Liver (tissue), 9 donors: Measurements from ENCODE around the gene FKRP. TPM values are rescaled to one million over a fixed set of nuclear protein-coding genes. Genes with fewer than 3 reads are reported as not detected.

Source experiments
- DNase-seq: peaks from one replicate; pipeline ENCODE4 v3.0.0-alpha.2; 2017; ENCODE audit warnings: low spot score
- H3K27ac ChIP-seq, 2 donors: one replicate each; pipeline ENCODE4 v1.7.0; 2013; ENCODE audit warnings: inconsistent platforms in 2 of 2, low read length in 2 of 2, control low read depth in 1 of 2, low read depth in 1 of 2, mild to moderate bottlenecking in 1 of 2
- H3K27me3 ChIP-seq, 4 donors: one replicate each; pipeline versions ENCODE4 v1.6.1 to v1.7.0; 2013; ENCODE audit warnings: low read length in 3 of 4, inconsistent platforms in 1 of 4, mild to moderate bottlenecking in 1 of 4, moderate library complexity in 1 of 4; ENCODE audit not compliant: control insufficient read depth in 4 of 4, insufficient read depth in 4 of 4
- H3K36me3 ChIP-seq, 4 donors: one replicate each; pipeline versions ENCODE4 v1.6.1 to v1.7.0; 2013; ENCODE audit warnings: low read length in 3 of 4, mild to moderate bottlenecking in 3 of 4, low read depth in 1 of 4, moderate library complexity in 1 of 4; ENCODE audit not compliant: control insufficient read depth in 4 of 4, insufficient read depth in 3 of 4
- H3K4me1 ChIP-seq, 4 donors: one replicate each; pipeline versions ENCODE4 v1.6.1 to v1.7.0; 2013; ENCODE audit warnings: low read length in 3 of 4, mild to moderate bottlenecking in 3 of 4, moderate library complexity in 1 of 4; ENCODE audit not compliant: control insufficient read depth in 4 of 4, insufficient read depth in 4 of 4
- H3K4me3 ChIP-seq, 3 donors: one replicate each; pipeline versions ENCODE4 v1.6.1 to v1.7.0; 2013; ENCODE audit warnings: low read length in 3 of 3, control low read depth in 1 of 3, low read depth in 1 of 3, mild to moderate bottlenecking in 1 of 3
- H3K9ac ChIP-seq, 2 donors: one replicate each; pipeline ENCODE4 v1.7.0; 2013; ENCODE audit warnings: low read length in 2 of 2, mild to moderate bottlenecking in 2 of 2, moderate library complexity in 2 of 2, control low read depth in 1 of 2, low read depth in 1 of 2
- H3K9me3 ChIP-seq, 4 donors: one replicate each; pipeline versions ENCODE4 v1.6.1 to v1.7.0; 2013; ENCODE audit warnings: low read length in 3 of 4; ENCODE audit not compliant: control insufficient read depth in 4 of 4
- ATF3 ChIP-seq: IDR thresholded peaks from 2 replicates; pipeline ENCODE4 v1.6.1; 2016; ENCODE audit warnings: antibody characterized with exemption
- CTCF ChIP-seq: fragments of 150-350 bp; IDR thresholded peaks from 2 replicates; pipeline ENCODE4 v1.5.1; 2017; ENCODE audit warnings: improper control_type of control experiment, low read depth, low read length; ENCODE audit not compliant: missing input control
- EGR1 ChIP-seq, 2 donors: IDR thresholded peaks; 2 replicates each; pipeline ENCODE4 v1.6.1; 2016 to 2018; ENCODE audit warnings: antibody characterized with exemption in 2 of 2, low read depth in 2 of 2
- FOXA1 ChIP-seq: IDR thresholded peaks from 2 replicates; pipeline ENCODE4 v1.6.1; 2016; ENCODE audit warnings: antibody characterized with exemption
- FOXA2 ChIP-seq: IDR thresholded peaks from 2 replicates; pipeline ENCODE4 v1.6.1; 2016; ENCODE audit warnings: antibody characterized with exemption
- GABPA ChIP-seq, 2 donors: IDR thresholded peaks in 1 of 2; conservative IDR thresholded peaks in 1 of 2; 2 replicates each; pipeline ENCODE4 v1.6.1; 2016; ENCODE audit warnings: antibody characterized with exemption in 2 of 2, mild to moderate bottlenecking in 1 of 2, moderate library complexity in 1 of 2
- HNF4A ChIP-seq, 2 donors: conservative IDR thresholded peaks; 2 replicates each; pipeline ENCODE4 v1.6.1; 2016; ENCODE audit warnings: antibody characterized with exemption in 2 of 2, mild to moderate bottlenecking in 2 of 2
- JUND ChIP-seq, 2 donors: IDR thresholded peaks; 2 replicates each; pipeline ENCODE4 v1.6.1; 2016; ENCODE audit warnings: antibody characterized with exemption in 2 of 2
- MAX ChIP-seq: IDR thresholded peaks from 2 replicates; pipeline ENCODE4 v1.6.1; 2016; ENCODE audit warnings: antibody characterized with exemption
- NR2F2 ChIP-seq: IDR thresholded peaks from 2 replicates; pipeline ENCODE4 v1.6.1; 2016; ENCODE audit warnings: antibody characterized with exemption
- RAD21 ChIP-seq, 2 donors: IDR thresholded peaks; 2 replicates each; pipeline ENCODE4 v1.6.1; 2016; ENCODE audit warnings: antibody characterized with exemption in 2 of 2, mild to moderate bottlenecking in 2 of 2
- RXRA ChIP-seq, 2 donors: IDR thresholded peaks; 2 replicates each; pipeline ENCODE4 v1.6.1; 2017 to 2018; ENCODE audit warnings: antibody characterized with exemption in 2 of 2, mild to moderate bottlenecking in 1 of 2
- SP1 ChIP-seq: IDR thresholded peaks from 2 replicates; pipeline ENCODE4 v1.6.1; 2018; ENCODE audit warnings: antibody characterized with exemption, mild to moderate bottlenecking
- TAF1 ChIP-seq: conservative IDR thresholded peaks from 2 replicates; pipeline ENCODE4 v1.6.1; 2016; ENCODE audit warnings: antibody characterized with exemption, mild to moderate bottlenecking
- YY1 ChIP-seq: IDR thresholded peaks from 2 replicates; pipeline ENCODE4 v1.6.1; 2016; ENCODE audit warnings: antibody characterized with exemption, mild to moderate bottlenecking
- ZBTB33 ChIP-seq: IDR thresholded peaks from 2 replicates; pipeline ENCODE4 v1.6.1; 2016; ENCODE audit warnings: antibody characterized with exemption
- WGBS: extraction: QIAGEN DNeasy Blood & Tissue Kit; methylation state at CpG from one replicate; pipeline ENCODE4 v1.1.7; 2013; 5-methylcytosine and 5-hydroxymethylcytosine counted together
- polyA plus RNA-seq, 2 donors: library from polyadenylated mRNA; stranded (reverse) in 1 of 2; unstranded in 1 of 2; fragments of 200-250 nt in 1 of 2; fragments of >200 nt in 1 of 2; fragmentation: Nextera tagmentation in 1 of 2; extraction: Ambion mirVana in 1 of 2; gene quantifications; one replicate each; pipeline versions ENCODE4 v1.2.1 to v1.2.3, GENCODE V29; 2013 to 2015
- total RNA-seq, 2 donors: library from RNA; depleted of rRNA; stranded (reverse); fragments of >200 nt; gene quantifications; one replicate each; pipeline ENCODE4 v1.2.3, GENCODE V29; 2014
- donor health status: healthy.
- donor health status: healthy.
- donor health status: healthy.
- donor health status: healthy.
- donor health status: healthy.

FKRP gene
- total and polyA plus RNA-seq, 4 donors: 2.5 to 11.1 (median 8.1) TPM

- no peak overlapping the region for H3K27ac ChIP-seq
- H3K4me1 ChIP-seq: peaks cover 0 to 18% (median 6%) of the 10 kb centered on the region in 4 donors
- peaks cover 7 to 56% (median 26%) of the 10 kb centered on the region in 4 donors for H3K36me3 ChIP-seq
- H3K27me3 ChIP-seq: no peaks in the 10 kb centered on the region
- TF ChIP-seq RXRA (IDR thresholded peaks at IDR 0.05): no peak
- TF ChIP-seq FOXA1: no peak
- no peaks in the 10 kb centered on the region for H3K9me3 ChIP-seq
- no peak overlapping the region for H3K9ac ChIP-seq
- DNase-seq: no peak
- 80% methylated on average over 16 of the region's 16 CpGs for WGBS
- no peak overlapping the region for H3K4me3 ChIP-seq
Measured at GRCh38 chr19:46721269-46722003, 24.4 kb upstream of the FKRP start.

- WGBS: 86% methylated on average over 17 of the region's 17 CpGs
- H3K27me3 ChIP-seq: no peaks in the 10 kb centered on the region
- H3K9me3 ChIP-seq: no peaks in the 10 kb centered on the region
- DNase-seq: no peak
- peaks cover 11 to 61% (median 31%) of the 10 kb centered on the region in 4 donors for H3K36me3 ChIP-seq
- TF ChIP-seq HNF4A (conservative IDR thresholded peaks at IDR 0.05) (no peak), EGR1 (IDR thresholded peaks at IDR 0.05; ENCODE audit: low read depth in 2 of 2) (no peak), RXRA (IDR thresholded peaks at IDR 0.05) (no peak), ATF3 (no peak), MAX (no peak)
- no peak overlapping the region for H3K9ac ChIP-seq
- no peak overlapping the region for H3K4me3 ChIP-seq
- peaks cover 0 to 18% (median 6%) of the 10 kb centered on the region in 4 donors for H3K4me1 ChIP-seq
- H3K27ac ChIP-seq: no peak overlapping the region
Measured at GRCh38 chr19:46722004-46722380, 23.9 kb upstream of the FKRP start.

- peaks cover 13 to 66% (median 32%) of the 10 kb centered on the region in 4 donors for H3K36me3 ChIP-seq
- no peaks in the 10 kb centered on the region for H3K9me3 ChIP-seq
- TF ChIP-seq FOXA1: no peak
- no peak for TF ChIP-seq ATF3
- no peak for TF ChIP-seq EGR1 (IDR thresholded peaks at IDR 0.05; ENCODE audit: low read depth in 2 of 2)
- no peak for TF ChIP-seq RXRA (IDR thresholded peaks at IDR 0.05)
- no peak for TF ChIP-seq MAX
- no peak for TF ChIP-seq GABPA (IDR thresholded peaks at IDR 0.05 in 1 of 2, conservative IDR thresholded peaks at IDR 0.05 in 1 of 2)
- TF ChIP-seq FOXA2: no peak
- peaks cover 0 to 14% (median 4%) of the 10 kb centered on the region in 4 donors for H3K4me1 ChIP-seq
- no peak for DNase-seq
- H3K9ac ChIP-seq: no peak overlapping the region
- H3K27me3 ChIP-seq: no peaks in the 10 kb centered on the region
- H3K4me3 ChIP-seq: no peak overlapping the region
- 86% methylated on average over 25 of the region's 25 CpGs for WGBS
- H3K27ac ChIP-seq: no peak overlapping the region
Measured at GRCh38 chr19:46722421-46723022, 23.3 kb upstream of the FKRP start.

- DNase-seq: no peak
- Histone ChIP-seq H3K27ac (no peak overlapping the region), H3K9me3 (no peaks in the 10 kb centered on the region), H3K36me3 (peaks cover 13 to 70% (median 32%) of the 10 kb centered on the region in 4 donors), H3K9ac (no peak overlapping the region), H3K4me3 (no peak overlapping the region), H3K4me1 (peaks cover 0 to 9% (median 3%) of the 10 kb centered on the region in 4 donors), H3K27me3 (no peaks in the 10 kb centered on the region)
- WGBS: 81% methylated on average over 16 of the region's 16 CpGs
- TF ChIP-seq SP1 (no peak), CTCF (no peak), JUND (IDR thresholded peaks at IDR 0.05) (no peak), ZBTB33 (no peak), YY1 (no peak), FOXA2 (no peak), NR2F2 (no peak), GABPA (IDR thresholded peaks at IDR 0.05 in 1 of 2, conservative IDR thresholded peaks at IDR 0.05 in 1 of 2) (no peak), FOXA1 (no peak), RAD21 (IDR thresholded peaks at IDR 0.05) (no peak), TAF1 (no peak), RXRA (IDR thresholded peaks at IDR 0.05) (no peak), MAX (no peak)
Measured at GRCh38 chr19:46723023-46723461, 22.8 kb upstream of the FKRP start.
